ENCODE measurements around the gene RRP8. TPM values are rescaled to one million over a fixed set of nuclear protein-coding genes. Genes with fewer than 3 reads are reported as not detected.

Gene RRP8
- total and polyA plus RNA-seq, 9 of the 15 experiments (the other 6 are each of a cell fraction or from before 2014, with no cell fraction given): 5.7 to 47.3 (median 32.6) TPM

DNA sequence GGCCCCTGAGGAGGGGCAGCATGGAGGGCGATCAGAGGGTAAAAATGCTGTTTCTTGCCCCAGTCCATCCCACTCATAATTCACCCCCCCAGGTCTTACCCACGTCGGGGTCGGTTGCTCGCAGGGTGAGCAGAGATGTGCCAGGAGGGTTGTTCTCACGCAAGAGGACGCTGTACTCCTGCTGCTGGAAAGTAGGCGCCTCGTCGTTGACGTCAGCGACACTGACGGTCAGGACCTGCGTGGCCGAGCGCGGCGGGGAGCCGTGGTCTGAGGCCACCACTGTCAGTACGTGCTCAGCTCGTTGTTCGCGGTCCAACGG, 26.1 kb upstream of the RRP8 start:
- in situ Hi-C loops (cut with MboI): no loop called here
- POLR2A ChIA-PET: interaction anchor here (2.7 kb wide), 1 partner anchor 11 kb away, joined by 13 read pairs; the partner anchor contains the start of gene TPP1
- DNase-seq (ENCODE audit: extremely low read depth in 1 of 4, low spot score in 3 of 4): no peak
- no peaks in the 10 kb centered on the region for H3K79me2 ChIP-seq (ENCODE audit: control insufficient read depth, insufficient read depth, low read length)
- H3K36me3 ChIP-seq (ENCODE audit: control insufficient read depth, insufficient read depth, low read length): no peaks in the 10 kb centered on the region
- TF ChIP-seq, protein P1, sequence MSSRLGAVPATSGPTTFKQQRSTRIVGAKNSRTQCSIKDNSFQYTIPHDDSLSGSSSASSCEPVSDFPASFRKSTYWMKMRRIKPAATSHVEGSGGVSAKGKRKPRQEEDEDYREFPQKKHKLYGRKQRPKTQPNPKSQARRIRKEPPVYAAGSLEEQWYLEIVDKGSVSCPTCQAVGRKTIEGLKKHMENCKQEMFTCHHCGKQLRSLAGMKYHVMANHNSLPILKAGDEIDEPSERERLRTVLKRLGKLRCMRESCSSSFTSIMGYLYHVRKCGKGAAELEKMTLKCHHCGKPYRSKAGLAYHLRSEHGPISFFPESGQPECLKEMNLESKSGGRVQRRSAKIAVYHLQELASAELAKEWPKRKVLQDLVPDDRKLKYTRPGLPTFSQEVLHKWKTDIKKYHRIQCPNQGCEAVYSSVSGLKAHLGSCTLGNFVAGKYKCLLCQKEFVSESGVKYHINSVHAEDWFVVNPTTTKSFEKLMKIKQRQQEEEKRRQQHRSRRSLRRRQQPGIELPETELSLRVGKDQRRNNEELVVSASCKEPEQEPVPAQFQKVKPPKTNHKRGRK (tag; IDR thresholded peaks at IDR 0.05): no peak
- TF ChIP-seq TGIF2 (CRISPR knock-in tag; IDR thresholded peaks at IDR 0.05): no peak
- TF ChIP-seq, protein P2, sequence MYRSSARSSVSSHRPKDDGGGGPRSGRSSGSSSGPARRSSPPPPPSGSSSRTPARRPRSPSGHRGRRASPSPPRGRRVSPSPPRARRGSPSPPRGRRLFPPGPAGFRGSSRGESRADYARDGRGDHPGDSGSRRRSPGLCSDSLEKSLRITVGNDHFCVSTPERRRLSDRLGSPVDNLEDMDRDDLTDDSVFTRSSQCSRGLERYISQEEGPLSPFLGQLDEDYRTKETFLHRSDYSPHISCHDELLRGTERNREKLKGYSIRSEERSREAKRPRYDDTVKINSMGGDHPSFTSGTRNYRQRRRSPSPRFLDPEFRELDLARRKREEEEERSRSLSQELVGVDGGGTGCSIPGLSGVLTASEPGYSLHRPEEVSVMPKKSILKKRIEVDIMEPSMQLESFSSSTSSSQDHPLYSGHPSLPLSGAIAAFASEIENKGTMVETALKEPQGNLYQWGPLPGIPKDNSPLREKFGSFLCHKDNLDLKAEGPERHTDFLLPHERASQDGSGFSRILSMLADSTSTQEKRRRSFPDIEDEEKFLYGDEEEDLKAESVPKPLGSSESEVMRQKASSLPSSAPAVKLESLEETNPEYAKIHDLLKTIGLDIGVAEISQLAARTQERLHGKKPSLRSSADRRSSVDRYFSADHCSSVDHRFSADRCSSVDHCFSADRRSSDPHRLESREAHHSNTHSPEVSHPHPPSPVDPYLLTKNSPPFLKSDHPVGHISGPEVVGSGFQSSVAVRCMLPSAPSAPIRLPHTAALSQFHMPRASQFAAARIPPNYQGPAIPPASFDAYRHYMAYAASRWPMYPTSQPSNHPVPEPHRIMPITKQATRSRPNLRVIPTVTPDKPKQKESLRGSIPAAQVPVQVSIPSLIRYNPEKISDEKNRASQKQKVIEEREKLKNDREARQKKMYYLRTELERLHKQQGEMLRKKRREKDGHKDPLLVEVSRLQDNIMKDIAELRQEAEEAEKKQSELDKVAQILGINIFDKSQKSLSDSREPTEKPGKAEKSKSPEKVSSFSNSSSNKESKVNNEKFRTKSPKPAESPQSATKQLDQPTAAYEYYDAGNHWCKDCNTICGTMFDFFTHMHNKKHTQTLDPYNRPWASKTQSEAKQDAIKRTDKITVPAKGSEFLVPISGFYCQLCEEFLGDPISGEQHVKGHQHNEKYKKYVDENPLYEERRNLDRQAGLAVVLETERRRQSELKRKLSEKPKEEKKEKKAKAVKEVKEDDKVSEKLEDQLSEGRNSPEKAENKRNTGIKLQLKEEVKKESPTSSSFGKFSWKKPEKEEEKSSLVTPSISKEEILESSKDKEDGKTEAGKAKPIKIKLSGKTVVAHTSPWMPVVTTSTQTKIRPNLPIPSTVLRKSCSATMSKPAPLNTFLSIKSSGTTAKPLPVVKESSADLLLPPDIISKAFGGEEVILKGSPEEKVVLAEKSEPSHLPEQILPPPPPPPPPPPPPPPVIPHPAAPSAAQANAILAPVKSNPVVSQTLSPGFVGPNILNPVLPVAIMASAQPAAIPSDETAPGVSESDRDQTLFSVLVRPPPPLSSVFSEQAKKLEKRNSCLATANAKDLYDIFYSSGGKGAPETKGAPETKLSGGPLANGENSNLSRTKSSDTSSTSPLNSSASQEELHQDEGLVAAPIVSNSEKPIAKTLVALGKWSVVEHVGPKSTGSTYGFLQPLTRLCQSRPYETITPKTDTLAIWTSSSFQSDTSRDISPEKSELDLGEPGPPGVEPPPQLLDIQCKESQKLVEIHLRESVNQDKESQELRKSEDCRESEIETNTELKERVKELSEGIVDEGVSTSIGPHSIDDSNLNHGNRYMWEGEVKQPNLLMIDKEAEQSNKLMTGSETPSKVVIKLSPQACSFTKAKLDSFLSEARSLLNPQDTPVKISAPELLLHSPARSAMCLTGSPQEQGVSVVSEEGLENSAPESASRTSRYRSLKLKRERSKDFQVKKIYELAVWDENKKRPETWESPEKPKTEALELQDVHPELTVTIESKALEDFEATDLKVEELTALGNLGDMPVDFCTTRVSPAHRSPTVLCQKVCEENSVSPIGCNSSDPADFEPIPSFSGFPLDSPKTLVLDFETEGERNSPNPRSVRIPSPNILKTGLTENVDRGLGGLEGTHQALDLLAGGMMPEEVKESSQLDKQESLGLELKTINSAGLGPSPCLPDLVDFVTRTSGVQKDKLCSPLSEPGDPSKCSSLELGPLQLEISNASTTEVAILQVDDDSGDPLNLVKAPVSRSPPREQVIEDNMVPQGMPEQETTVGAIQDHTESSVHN (IDR thresholded peaks at IDR 0.05; ENCODE audit: borderline replicate concordance in 1 of 2, low read depth in 1 of 2): no peak
- TF ChIP-seq, protein P3, sequence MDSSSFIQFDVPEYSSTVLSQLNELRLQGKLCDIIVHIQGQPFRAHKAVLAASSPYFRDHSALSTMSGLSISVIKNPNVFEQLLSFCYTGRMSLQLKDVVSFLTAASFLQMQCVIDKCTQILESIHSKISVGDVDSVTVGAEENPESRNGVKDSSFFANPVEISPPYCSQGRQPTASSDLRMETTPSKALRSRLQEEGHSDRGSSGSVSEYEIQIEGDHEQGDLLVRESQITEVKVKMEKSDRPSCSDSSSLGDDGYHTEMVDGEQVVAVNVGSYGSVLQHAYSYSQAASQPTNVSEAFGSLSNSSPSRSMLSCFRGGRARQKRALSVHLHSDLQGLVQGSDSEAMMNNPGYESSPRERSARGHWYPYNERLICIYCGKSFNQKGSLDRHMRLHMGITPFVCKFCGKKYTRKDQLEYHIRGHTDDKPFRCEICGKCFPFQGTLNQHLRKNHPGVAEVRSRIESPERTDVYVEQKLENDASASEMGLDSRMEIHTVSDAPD (CRISPR knock-in tag; IDR thresholded peaks at IDR 0.05): no peak
- no peak for TF ChIP-seq RBM22 (IDR thresholded peaks at IDR 0.05; ENCODE audit: low read depth, low read length, poor library complexity, severe bottlenecking)
- H3K4me1 ChIP-seq (replicated peaks in 1 of 2; ENCODE audit: control insufficient read depth in 2 of 2, insufficient read depth in 2 of 2, low read length in 2 of 2): peaks cover 0 to 17% of the 10 kb centered on the region in 2 experiments; a peak in 2 of 5 replicates
- H3K27me3 ChIP-seq (ENCODE audit: control insufficient read depth in 2 of 2, insufficient read depth in 2 of 2, low read length in 2 of 2): peaks cover 3 to 27% of the 10 kb centered on the region in 2 experiments; a peak in 4 of 5 replicates
- 66% methylated on average over 23 of the region's 24 CpGs for WGBS (ENCODE audit: insufficient coverage, low coverage, missing lambda C conversion rate)
- BruUV-seq (replicated peaks): no TSS peak
- H3K27ac ChIP-seq (ENCODE audit: extremely low read depth, low read depth, low read length): no peak overlapping the region
- no peak overlapping the region for H2AFZ ChIP-seq (ENCODE audit: low read depth, low read length)
- ATAC-seq: no peak
- CTCF ChIA-PET (ENCODE audit: low intra/inter-chr PET ratio): no interaction called here
- no peak for FAIRE-seq
- H3K4me2 ChIP-seq (ENCODE audit: insufficient read depth, low read length): no peak overlapping the region
- intact Hi-C loops (cut with micrococcal nuclease): no loop called here
- no peaks in the 10 kb centered on the region for H4K20me1 ChIP-seq (replicated peaks; ENCODE audit: control insufficient read depth, insufficient read depth, low read length)
- no peak overlapping the region for H3K4me3 ChIP-seq
- no peaks in the 10 kb centered on the region for H3K9me3 ChIP-seq (replicated peaks; ENCODE audit: control insufficient read depth, insufficient read depth, low read depth, low read length)
- no peaks in the 10 kb centered on the region for H3K9me1 ChIP-seq (ENCODE audit: control insufficient read depth, insufficient read depth, low read length)
- no peak overlapping the region for H3K9ac ChIP-seq (ENCODE audit: insufficient read depth in 1 of 2, low read depth in 2 of 2, low read length in 2 of 2)

Data from K562 (cell line).